ENCODE results near the gene NR3C2.

DNA sequence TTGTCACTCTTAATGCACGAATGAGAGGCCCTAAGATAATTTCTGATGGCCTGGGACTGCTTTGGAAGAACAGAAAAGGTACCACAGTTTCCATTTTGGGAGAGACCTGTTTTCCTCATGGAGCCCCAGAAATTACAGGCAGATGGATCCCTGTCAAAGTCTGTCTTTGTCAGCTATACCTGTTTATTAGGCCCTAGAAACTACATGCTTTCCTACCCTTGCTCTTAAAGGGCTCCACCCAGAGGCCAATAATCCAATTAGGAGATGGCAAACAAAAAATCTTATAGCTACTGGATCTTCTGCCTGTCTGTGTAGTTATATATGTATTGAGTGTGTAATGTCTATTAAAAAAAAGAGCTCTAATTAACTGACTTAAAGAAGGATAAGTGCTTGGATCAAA, 141.3 kb downstream of the NR3C2 start:
- TF ChIP-seq, protein P1, sequence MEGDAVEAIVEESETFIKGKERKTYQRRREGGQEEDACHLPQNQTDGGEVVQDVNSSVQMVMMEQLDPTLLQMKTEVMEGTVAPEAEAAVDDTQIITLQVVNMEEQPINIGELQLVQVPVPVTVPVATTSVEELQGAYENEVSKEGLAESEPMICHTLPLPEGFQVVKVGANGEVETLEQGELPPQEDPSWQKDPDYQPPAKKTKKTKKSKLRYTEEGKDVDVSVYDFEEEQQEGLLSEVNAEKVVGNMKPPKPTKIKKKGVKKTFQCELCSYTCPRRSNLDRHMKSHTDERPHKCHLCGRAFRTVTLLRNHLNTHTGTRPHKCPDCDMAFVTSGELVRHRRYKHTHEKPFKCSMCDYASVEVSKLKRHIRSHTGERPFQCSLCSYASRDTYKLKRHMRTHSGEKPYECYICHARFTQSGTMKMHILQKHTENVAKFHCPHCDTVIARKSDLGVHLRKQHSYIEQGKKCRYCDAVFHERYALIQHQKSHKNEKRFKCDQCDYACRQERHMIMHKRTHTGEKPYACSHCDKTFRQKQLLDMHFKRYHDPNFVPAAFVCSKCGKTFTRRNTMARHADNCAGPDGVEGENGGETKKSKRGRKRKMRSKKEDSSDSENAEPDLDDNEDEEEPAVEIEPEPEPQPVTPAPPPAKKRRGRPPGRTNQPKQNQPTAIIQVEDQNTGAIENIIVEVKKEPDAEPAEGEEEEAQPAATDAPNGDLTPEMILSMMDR (IDR thresholded peaks at IDR 0.05 in 2 of 3, conservative IDR thresholded peaks at IDR 0.05 in 1 of 3; ENCODE audit: control insufficient read depth in 2 of 3, extremely low read depth in 1 of 3, insufficient read depth in 1 of 3, low read depth in 3 of 3, low read length in 3 of 3), result no peak
- no peak for TF ChIP-seq CHD4 (IDR thresholded peaks at IDR 0.05)
- TF ChIP-seq TBL1XR1 (IDR thresholded peaks at IDR 0.05; ENCODE audit: low read depth, low read length), result no peak
- TF ChIP-seq POLR2A (IDR thresholded peaks at IDR 0.05; ENCODE audit: low read depth, low read length), result no peak
